ENCODE data around the gene TGFBRAP1. TPM values are rescaled to one million over a fixed set of nuclear protein-coding genes. Genes with fewer than 3 reads are reported as not detected.
A peak's percentile ranks its signal among the peaks of the same experiment; 100 is the strongest.
"Not testable (repeated sequence)": the region's sequence is repeated elsewhere in the genome, so short reads cannot be mapped to it uniquely, and the experiment has no call there.

TGFBRAP1 gene
- total RNA-seq, 2 donors from 2014 or later: 16.8 to 19.7 TPM

GRCh38 chr2:105252271-105252670 lies 77.3 kb downstream of the TGFBRAP1 start:
- ATAC-seq: no peak

GRCh38 chr2:105251016-105251648 lies 78.4 kb downstream of the TGFBRAP1 start:
- intact Hi-C loops (cut with DNase I, micrococcal nuclease); DNase-seq; ATAC-seq: not testable (repeated sequence)

More at GRCh38 chr2:105252271-105252670, 77.3 kb downstream of the TGFBRAP1 start:
- intact Hi-C loops (cut with DNase I, micrococcal nuclease): no loop called here
- DNase-seq: no peak

- DNase-seq (no peak), ATAC-seq (no peak)
- intact Hi-C loops (cut with DNase I, micrococcal nuclease): no loop called here
Observed at GRCh38 chr2:105249891-105250290, 79.6 kb downstream of the TGFBRAP1 start.

GRCh38 chr2:105249181-105249580 lies 80.4 kb downstream of the TGFBRAP1 start:
- DNase-seq (no peak), ATAC-seq (no peak)
- intact Hi-C loops (cut with DNase I, micrococcal nuclease): no loop called here

- intact Hi-C loops (cut with DNase I, micrococcal nuclease): no loop called here
- ATAC-seq (no peak), DNase-seq (no peak)
Observed at GRCh38 chr2:105248316-105249070, 81.0 kb downstream of the TGFBRAP1 start.

GRCh38 chr2:105244451-105244850 lies 85.1 kb downstream of the TGFBRAP1 start:
- DNase-seq (no peak), ATAC-seq (no peak)
- intact Hi-C loops (cut with DNase I, micrococcal nuclease): no loop called here

GRCh38 chr2:105243961-105244360 lies 85.6 kb downstream of the TGFBRAP1 start:
- intact Hi-C loops (cut with DNase I, micrococcal nuclease): no loop called here
- ATAC-seq (no peak), DNase-seq (no peak)

- no peak for ATAC-seq
- DNase-seq: no peak
- intact Hi-C loops (cut with DNase I, micrococcal nuclease): no loop called here
Observed at GRCh38 chr2:105242286-105242993, 87.1 kb downstream of the TGFBRAP1 start.

GRCh38 chr2:105241443-105241842 lies 88.1 kb downstream of the TGFBRAP1 start, which contains the start of gene GPR45:
TSS of gene GPR45 (plus strand) at chr2:105241743. CDS start at chr2:105241859, 116 bp downstream.
- DNase-seq (no peak), ATAC-seq (no peak)
- intact Hi-C loops (cut with DNase I, micrococcal nuclease): no loop called here

GRCh38 chr2:105239924-105240323 lies 89.6 kb downstream of the TGFBRAP1 start:
- ATAC-seq (no peak), DNase-seq (no peak)
- intact Hi-C loops (cut with DNase I, micrococcal nuclease): loop anchor here in 1 of 2 donors (10.0 kb wide), 1 partner anchor 125 kb away; no protein-coding TSS in a partner anchor

- DNase-seq: no peak
- ATAC-seq: no peak
- intact Hi-C loops (cut with DNase I, micrococcal nuclease): loop anchor here in 1 of 2 donors (10.0 kb wide), 1 partner anchor 124 kb away; no protein-coding TSS in a partner anchor
Observed at GRCh38 chr2:105238664-105239240, 90.8 kb downstream of the TGFBRAP1 start.

- ATAC-seq: no peak
- intact Hi-C loops (cut with DNase I, micrococcal nuclease): loop anchor here in 1 of 2 donors (10.0 kb wide), 1 partner anchor 122 kb away; no protein-coding TSS in a partner anchor
- DNase-seq: no peak
Observed at GRCh38 chr2:105237045-105237765, 92.3 kb downstream of the TGFBRAP1 start.

GRCh38 chr2:105236060-105236424 lies 93.5 kb downstream of the TGFBRAP1 start:
- intact Hi-C loops (cut with DNase I, micrococcal nuclease): loop anchor here in 1 of 2 donors (10.0 kb wide), 1 partner anchor 121 kb away; no protein-coding TSS in a partner anchor

GRCh38 chr2:105235388-105236059 lies 94.0 kb downstream of the TGFBRAP1 start:
- DNase-seq (peak; percentile 56 to 92), ATAC-seq (peak; percentile 86)
- intact Hi-C loops (cut with DNase I, micrococcal nuclease): loop anchor here (2.0 to 10.0 kb wide), 2 partner anchors 121 kb away; no protein-coding TSS in a partner anchor

More at GRCh38 chr2:105236060-105236424, 93.5 kb downstream of the TGFBRAP1 start:
- DNase-seq (no peak), ATAC-seq (no peak)

GRCh38 chr2:105231232-105231619 lies 98.3 kb downstream of the TGFBRAP1 start:
- intact Hi-C loops (cut with DNase I, micrococcal nuclease): loop anchor here in 1 of 2 donors (10.0 kb wide), 1 partner anchor 116 kb away; no protein-coding TSS in a partner anchor
- DNase-seq (no peak), ATAC-seq (no peak)

GRCh38 chr2:105224444-105224843 lies 105.1 kb downstream of the TGFBRAP1 start:
- DNase-seq (no peak), ATAC-seq (no peak)
- intact Hi-C loops (cut with DNase I, micrococcal nuclease): no loop called here

- intact Hi-C loops (cut with DNase I, micrococcal nuclease): no loop called here
- DNase-seq: no peak
- ATAC-seq: no peak
Observed at GRCh38 chr2:105220604-105221003, 108.9 kb downstream of the TGFBRAP1 start.

Data from left colon (tissue), 2 donors.